Dedifferentiated amniotic fluid mesenchymal stem cell (primary cell): ENCODE data around the gene CACNA1D.
"Not testable (repeated sequence)": the region's sequence is repeated elsewhere in the genome, so short reads cannot be mapped to it uniquely, and the experiment has no call there.

Experiments
- DNase-seq: peaks from one replicate; pipeline ENCODE4 v3.0.0-alpha.2; 2016; ENCODE audit errors: extremely low spot score

CACNA1D gene

DNA sequence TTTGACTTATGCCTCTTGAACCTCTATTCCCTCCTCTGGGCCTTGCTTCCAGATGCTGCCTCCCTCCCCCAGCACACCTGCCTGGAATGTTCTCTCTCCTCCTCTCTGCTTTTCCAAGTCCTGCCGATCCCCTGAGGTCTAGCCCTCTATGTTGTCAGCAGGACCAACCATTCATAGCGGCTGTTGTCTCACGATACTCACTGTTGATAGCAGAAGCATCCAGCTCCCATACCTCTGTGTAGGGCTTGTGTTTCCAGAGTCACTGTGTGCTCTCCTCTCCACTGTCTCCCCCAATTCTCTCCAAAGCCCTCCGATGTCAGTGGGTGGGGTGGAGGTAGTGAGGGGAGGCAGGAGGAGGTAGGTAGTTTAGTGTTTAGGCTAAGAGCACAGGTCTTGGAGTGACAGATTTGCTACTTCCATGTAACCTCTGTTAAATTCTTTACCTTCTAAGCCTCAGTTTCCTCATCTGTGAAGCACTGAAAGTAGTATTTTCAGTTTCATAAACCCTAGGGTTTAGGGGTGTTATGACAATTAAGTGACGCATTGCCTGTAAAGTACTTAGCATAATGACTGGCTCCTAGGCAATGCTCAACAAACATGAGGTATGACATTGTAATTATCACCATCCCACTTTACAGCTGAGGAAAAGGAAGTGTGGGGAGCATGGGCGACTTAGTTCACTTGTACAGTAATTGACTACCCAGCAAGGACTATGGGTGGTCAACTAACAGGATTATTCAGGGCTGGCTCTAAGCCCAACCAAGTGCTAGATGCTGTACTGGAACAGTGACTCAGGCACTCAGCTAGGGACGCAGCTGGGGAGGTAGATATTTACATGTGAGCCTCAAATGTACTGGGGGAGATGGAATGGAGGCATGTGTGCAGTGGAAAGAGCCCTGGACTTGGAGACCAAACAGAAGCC, 122.8 kb downstream of the CACNA1D start:
- DNase-seq: no peak

- DNase-seq: no peak
Measured at GRCh38 chr3:53617893-53618523, 123.6 kb downstream of the CACNA1D start.

DNA sequence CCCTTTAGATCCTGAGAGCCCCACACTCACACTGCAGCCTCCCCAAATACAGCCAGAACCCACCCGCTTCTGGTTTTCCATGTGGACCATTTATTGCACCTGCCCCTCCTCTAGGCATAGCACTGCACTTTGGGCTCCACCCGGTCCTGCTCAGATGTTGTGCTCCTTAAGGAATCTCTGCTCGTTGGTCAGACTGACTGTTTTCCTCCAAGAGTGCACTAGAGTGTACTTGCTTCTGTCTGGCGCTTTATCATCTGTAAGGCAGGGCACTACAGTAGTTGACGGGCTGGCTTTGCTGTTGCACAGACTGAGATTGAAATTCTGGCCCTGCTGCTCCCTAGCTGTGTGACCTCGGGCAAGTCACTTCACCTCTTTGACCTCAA, 124.1 kb downstream of the CACNA1D start:
- no peak for DNase-seq

DNA sequence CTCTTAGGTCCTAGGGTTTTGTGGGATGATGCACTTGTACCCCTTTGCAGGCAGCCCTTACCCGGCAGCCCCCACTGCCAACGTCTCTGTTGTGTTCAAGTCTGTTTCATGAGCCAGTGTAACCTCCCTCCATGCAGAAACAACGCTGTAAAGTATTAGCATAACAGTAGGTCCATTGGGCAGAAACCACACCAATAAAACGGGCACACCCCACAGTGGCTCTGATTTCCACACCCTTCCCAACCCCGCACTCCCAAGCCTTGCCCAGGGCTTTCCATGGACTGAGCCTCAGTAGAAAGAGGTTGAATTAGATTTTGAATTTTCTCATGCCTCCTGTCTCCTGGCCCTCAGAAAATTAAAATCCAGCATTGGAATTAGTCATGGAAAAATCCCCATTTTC, 124.5 kb downstream of the CACNA1D start:
- DNase-seq: no peak

GRCh38 chr3:53624061-53624857, 129.8 kb downstream of the CACNA1D start:
- DNase-seq: no peak

DNA sequence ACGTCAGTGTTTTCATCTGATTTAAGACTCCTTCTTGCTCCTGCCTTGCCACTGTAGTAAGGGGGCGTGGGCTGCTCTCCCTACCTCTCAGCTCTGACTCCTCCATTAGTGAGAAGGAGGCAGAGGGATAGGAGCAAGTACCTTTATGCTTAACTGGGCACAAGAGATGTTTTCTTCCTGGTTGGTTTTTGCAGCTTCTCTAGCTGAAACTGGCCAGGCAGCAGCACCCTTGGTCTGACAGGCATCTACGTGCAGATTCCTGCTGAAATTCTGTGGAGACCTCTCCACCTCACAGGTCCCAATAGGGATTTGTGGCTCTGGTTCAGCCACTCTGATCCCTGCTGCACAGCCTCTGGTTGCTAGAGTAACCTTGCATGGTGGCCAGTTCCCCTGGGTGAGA, 132.5 kb downstream of the CACNA1D start:
- no peak for DNase-seq

- no peak for DNase-seq
Measured at GRCh38 chr3:53628536-53629401, 134.4 kb downstream of the CACNA1D start.

GRCh38 chr3:53629402-53629723, 135.0 kb downstream of the CACNA1D start:
- DNase-seq: no peak

DNA sequence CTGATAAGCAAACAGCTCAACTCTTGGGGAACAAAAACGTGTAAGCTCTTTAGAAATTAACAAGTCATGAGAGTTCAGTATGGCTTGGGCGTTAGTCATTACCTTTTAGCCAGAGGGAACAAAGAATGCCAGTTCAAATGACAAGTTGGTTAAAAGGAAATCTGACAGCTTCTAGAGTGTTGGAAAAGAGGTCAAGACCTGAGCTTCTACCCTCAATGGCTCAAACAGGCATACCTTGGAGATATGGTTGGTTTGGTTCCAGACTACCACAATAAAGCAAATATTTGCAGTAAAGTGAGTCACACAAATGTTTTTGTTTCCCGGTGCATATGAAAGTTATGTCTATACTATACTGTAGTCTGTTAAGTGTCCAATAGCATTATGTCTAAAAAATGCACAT, 136.1 kb downstream of the CACNA1D start:
- no peak for DNase-seq

GRCh38 chr3:53633197-53633787, 138.9 kb downstream of the CACNA1D start:
- DNase-seq: no peak

- DNase-seq: no peak
Measured at GRCh38 chr3:53635041-53635440, 140.6 kb downstream of the CACNA1D start.

GRCh38 chr3:53638806-53639205, 144.4 kb downstream of the CACNA1D start:
- not testable (repeated sequence) for DNase-seq

DNA sequence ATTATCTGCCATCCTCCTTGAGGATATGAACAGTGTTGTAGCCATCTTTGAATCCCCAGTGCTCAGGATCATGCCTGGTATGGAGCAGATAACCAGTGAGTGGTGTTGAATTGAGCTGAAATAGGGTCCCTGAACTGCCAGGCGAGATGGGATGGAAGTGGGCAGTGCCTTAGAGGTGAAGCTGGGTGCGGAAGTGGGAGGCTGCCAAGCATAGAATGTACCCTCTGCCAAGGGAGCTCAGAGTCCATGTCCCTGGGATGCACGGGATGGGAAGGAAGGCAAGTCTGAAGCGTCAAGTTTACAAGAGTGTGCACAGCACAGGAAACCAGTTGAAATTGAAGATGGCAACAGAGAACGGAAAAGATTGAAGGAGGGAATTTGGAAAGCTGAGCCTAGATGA, 147.0 kb downstream of the CACNA1D start:
- no peak for DNase-seq

DNA sequence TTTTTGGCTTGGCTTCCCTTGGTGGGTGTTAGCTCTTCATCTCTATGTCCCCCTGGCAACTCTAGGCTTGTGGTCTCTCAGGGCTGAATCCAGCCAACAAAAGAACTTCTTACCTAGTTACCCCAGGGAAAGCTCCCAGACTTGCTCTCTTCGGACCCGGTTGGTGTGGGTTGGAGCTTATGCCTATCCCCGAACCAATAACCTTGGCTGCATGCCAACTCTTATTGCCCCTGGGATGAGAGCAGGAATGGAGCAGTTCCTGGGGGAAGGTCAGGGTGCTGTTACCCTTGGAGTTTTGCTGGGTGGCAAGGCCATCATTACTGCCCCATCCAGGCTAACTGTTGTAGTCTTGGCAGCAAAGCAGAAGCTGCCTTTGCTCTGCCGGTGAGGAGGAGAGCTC, 147.8 kb downstream of the CACNA1D start:
- DNase-seq: no peak

- DNase-seq: no peak
Measured at GRCh38 chr3:53643757-53644156, 149.3 kb downstream of the CACNA1D start.

DNA sequence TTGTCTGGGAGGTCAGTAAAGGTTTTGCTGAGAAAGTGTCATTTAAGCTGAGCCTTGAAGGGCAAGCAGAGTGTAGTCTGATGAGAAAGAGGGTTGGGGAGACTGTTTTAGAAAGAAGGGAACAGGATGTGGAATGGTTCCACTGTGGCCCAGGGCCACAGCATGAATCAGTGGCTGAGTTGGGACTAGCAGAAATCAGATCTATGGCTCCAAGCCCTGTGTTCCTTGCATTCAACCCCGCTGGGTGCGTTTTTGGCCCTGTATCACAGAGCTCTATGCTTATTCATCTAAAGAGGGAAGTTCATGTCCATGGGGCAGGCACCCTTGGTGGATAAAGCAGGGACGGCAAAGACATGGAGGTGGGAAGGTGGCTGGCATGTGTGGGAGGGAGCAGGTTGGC, 151.3 kb downstream of the CACNA1D start:
- no peak for DNase-seq

- DNase-seq: no peak
Measured at GRCh38 chr3:53646723-53647122, 152.3 kb downstream of the CACNA1D start.

DNA sequence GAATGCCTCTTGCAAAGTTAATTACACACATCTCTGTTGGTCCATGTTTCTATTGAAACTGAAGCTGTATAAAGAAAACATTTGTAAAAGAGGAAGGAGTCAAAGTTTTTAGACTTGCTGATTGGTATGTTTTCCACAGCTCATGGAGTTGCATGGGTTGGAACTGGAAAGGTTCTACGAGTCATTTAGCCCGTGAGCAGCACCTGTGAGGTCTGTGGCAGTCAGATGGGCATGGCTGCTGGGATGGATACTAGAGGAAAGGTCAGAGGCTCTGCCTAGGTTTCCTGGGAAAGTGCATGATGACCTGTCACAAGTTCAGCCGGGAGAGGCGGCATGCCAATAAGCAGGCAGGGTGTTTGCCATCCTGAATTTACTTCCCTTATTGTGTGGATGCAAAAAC, 155.4 kb downstream of the CACNA1D start:
- DNase-seq: no peak

DNA sequence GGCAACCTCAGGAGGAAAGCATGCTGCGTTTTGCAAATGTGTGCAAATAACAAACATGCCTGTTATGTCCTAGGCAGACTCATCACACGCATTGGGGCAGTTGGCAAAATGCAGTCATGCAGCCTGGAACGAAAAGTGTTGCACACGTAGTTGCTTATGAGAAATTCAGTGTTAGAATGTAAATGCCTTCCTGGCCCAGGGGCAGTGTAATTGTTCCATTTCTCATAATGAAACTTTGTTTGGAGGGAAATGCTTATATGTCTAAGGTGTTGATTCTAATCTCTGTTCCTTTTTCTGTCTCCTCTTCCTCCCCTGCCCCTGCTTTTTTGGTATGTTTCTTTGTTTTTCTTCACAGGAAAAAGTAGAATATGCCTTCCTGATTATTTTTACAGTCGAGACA, 156.0 kb downstream of the CACNA1D start:
- no peak for DNase-seq

DNA sequence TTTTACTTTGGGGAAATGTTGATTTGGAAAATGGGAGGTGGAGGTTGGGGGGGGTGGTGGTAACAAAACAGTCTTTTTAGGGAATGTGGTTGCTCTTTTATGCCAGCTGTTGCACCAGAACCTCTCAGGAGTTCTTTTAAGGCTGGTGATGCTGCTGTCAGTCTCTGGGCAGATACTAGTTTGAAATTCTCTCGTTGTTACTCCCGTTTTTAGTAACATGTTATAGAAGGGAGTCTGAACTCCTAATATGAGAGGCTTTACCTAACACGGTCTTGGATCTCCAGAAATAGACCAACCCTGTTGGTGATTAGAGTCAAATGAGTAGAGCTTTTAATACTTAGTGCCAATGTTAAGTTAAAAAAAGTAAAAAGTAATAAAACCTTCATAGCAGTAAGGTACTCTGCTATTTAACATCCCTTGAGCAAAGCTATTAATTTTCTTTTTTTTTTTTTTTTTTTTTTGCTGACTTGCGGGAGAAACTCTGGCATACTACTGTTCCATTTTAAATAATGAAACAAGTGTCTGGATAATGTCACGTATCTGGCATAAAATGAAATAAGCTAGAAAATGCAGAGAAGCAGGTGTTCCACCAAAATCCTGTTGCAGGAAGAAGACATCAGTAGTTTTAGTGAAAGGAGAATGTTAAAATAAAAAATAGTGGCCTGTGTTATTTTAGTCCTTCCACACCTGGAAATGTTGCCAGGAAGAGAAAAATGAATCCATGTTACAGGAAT, 156.7 kb downstream of the CACNA1D start:
- no peak for DNase-seq

DNA sequence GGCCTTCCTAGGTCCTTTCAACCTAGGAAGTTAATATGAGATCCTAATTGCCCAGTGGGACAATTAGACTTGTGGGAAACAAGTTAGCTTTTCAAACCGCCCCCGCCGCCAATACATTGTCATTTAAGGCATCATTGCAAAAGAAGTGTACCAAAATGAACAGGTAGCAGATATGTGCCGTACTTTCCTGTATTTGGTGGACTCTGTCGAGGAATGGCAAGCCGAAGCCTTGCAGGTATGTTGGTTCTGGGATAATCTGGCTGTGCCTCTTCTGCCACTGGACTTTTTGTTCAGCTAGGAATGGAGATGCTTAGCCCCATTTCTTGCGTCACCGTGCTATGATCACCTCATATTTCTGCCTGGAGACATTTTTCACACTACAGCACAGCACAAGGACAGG, 157.5 kb downstream of the CACNA1D start:
- DNase-seq: no peak
